HepG2 (cell line): ENCODE measurements around the gene NKX1-2.
A peak's percentile ranks its signal among the peaks of the same experiment; 100 is the strongest.

Experiments
- SETDB1 ChIP-seq: sonication (generic); formaldehyde crosslinking; IDR thresholded peaks from 2 replicates; pipeline ENCODE4 v1.5.1; 2020; ENCODE audit warnings: missing genetic modification reagents, mild to moderate bottlenecking, borderline replicate concordance
- SIN3A ChIP-seq: IDR thresholded peaks from 2 replicates; pipeline ENCODE4 v1.6.1; 2011; ENCODE audit warnings: low read depth, mild to moderate bottlenecking, control low read depth, low read length, borderline replicate concordance
- ZNF275 ChIP-seq: sonication (generic); formaldehyde crosslinking; IDR thresholded peaks from 2 replicates; pipeline ENCODE4 v1.8.0; 2022; ENCODE audit warnings: missing genetic modification reagents, mild to moderate bottlenecking, inconsistent platforms, borderline replicate concordance
- ZNF710 ChIP-seq: sonication (generic); formaldehyde crosslinking; IDR thresholded peaks from 2 replicates; pipeline ENCODE4 v1.5.0; 2020; ENCODE audit warnings: mild to moderate bottlenecking, missing genetic modification reagents, borderline replicate concordance
- ZNF740 ChIP-seq: sonication (generic); formaldehyde crosslinking; IDR thresholded peaks from 2 replicates; pipeline ENCODE4 v1.4.0; 2020; ENCODE audit warnings: missing genetic modification reagents
- ZZZ3 ChIP-seq: sonication (generic); formaldehyde crosslinking; IDR thresholded peaks from 2 replicates; pipeline ENCODE4 v1.4.0; 2020; ENCODE audit warnings: missing genetic modification reagents, mild to moderate bottlenecking, borderline replicate concordance

GRCh38 chr10:124476043-124476725 lies 26.3 kb upstream of the NKX1-2 start:
- TF ChIP-seq ZZZ3 (CRISPR knock-in tag) (no peak), SETDB1 (CRISPR knock-in tag) (no peak), ZNF710 (CRISPR knock-in tag) (no peak), ZNF740 (CRISPR knock-in tag) (no peak), SIN3A (peak; percentile 43; the same call in 1 of the 2 replicates), ZNF275 (CRISPR knock-in tag) (no peak)
